Mesangial cell (primary cell): ENCODE data around the gene CDRT15L2. TPM values are rescaled to one million over a fixed set of nuclear protein-coding genes. Genes with fewer than 3 reads are reported as not detected.

Experiments used
- total RNA-seq: library from RNA; depleted of rRNA; stranded (reverse); fragments of >200 nt; gene quantifications from 2 replicates; pipeline ENCODE4 v1.2.3, GENCODE V29; 2015

CDRT15L2 gene
- not detected in 2 replicates for total RNA-seq

DNA sequence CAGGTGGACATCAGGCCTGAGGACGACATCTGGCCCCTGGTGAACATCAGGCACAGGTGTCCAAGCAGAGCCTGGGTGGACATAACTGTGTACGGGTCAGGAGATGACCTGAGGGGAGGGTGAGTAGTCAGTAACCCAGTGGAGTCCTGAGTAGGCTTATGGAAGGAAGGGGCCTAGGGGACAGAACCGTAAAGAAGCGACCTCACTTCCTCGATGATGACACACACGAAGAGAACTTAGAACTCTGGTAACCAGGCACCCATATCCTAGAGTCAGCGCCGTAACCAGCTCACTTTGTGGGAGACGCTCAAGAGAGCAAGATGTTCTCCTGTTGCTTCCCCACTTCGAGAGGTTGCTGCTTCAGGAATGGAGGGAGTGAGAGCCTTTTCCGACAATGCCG, at the start of gene CDRT15L2:
Gene CDRT15L2 (plus strand): TSS at position 301 of the 400 bp plus-strand sequence. CDS start 20 bp downstream, at position 321.

Other genes starting within 250 kb of the CDRT15L2 start
- not detected in 2 replicates for gene LGALS9B, start 112.2 kb upstream of the CDRT15L2 start, total RNA-seq